Measurements from ENCODE around the gene OSBP2.

OSBP2 gene

DNA sequence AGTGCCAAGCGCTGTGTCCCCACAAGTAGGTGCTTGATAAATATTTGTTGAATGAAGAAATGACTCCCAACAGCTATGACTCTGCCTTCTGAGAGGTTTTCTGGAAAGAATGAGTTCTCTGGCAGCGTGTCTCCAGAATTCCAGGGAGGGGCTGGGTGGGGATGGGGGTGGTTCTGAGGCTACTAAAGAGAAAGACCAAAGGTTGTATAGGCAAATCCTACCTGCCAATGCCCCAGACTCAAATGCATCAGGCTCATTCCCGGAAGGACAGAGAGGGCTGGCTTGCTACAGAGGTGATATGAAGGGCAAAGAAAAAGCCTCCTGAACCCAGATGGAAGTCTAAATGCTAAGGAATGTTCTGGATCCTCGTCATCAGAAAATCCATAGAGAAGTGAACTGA is 28.9 kb upstream of the OSBP2 start:
- TF ChIP-seq, protein P1, sequence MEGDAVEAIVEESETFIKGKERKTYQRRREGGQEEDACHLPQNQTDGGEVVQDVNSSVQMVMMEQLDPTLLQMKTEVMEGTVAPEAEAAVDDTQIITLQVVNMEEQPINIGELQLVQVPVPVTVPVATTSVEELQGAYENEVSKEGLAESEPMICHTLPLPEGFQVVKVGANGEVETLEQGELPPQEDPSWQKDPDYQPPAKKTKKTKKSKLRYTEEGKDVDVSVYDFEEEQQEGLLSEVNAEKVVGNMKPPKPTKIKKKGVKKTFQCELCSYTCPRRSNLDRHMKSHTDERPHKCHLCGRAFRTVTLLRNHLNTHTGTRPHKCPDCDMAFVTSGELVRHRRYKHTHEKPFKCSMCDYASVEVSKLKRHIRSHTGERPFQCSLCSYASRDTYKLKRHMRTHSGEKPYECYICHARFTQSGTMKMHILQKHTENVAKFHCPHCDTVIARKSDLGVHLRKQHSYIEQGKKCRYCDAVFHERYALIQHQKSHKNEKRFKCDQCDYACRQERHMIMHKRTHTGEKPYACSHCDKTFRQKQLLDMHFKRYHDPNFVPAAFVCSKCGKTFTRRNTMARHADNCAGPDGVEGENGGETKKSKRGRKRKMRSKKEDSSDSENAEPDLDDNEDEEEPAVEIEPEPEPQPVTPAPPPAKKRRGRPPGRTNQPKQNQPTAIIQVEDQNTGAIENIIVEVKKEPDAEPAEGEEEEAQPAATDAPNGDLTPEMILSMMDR (IDR thresholded peaks at IDR 0.05; ENCODE audit: insufficient read depth, low read depth, low read length, missing control alignments): no peak
- no peak for DNase-seq (ENCODE audit: low read depth)
- H3K4me3 ChIP-seq (ENCODE audit: low read length): no peak overlapping the region

DNA sequence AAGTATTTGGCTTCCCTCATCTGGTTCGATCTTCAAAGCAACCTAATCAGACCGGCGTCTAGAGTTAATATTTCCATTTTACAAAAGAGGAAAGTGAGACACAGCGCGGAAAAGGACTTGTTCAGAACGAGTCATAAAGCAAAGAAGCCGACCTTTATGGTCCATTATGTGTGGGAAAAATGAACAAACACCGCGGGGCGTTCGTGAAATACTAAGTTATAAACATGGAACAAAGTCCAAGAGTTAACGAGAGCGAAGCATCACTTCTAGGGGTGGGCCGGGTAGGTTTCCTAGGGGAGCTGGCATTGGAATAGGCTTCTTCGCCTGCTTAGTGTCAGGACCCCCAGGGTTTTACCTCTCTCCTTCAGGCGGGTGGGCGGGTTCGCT is 27.6 kb upstream of the OSBP2 start:
- TF ChIP-seq, protein P1 (IDR thresholded peaks at IDR 0.05; ENCODE audit: insufficient read depth, low read depth, low read length, missing control alignments): no peak
- peak overlapping the region; percentile 82 for H3K4me3 ChIP-seq (ENCODE audit: low read length)
- DNase-seq (ENCODE audit: low read depth): no peak

DNA sequence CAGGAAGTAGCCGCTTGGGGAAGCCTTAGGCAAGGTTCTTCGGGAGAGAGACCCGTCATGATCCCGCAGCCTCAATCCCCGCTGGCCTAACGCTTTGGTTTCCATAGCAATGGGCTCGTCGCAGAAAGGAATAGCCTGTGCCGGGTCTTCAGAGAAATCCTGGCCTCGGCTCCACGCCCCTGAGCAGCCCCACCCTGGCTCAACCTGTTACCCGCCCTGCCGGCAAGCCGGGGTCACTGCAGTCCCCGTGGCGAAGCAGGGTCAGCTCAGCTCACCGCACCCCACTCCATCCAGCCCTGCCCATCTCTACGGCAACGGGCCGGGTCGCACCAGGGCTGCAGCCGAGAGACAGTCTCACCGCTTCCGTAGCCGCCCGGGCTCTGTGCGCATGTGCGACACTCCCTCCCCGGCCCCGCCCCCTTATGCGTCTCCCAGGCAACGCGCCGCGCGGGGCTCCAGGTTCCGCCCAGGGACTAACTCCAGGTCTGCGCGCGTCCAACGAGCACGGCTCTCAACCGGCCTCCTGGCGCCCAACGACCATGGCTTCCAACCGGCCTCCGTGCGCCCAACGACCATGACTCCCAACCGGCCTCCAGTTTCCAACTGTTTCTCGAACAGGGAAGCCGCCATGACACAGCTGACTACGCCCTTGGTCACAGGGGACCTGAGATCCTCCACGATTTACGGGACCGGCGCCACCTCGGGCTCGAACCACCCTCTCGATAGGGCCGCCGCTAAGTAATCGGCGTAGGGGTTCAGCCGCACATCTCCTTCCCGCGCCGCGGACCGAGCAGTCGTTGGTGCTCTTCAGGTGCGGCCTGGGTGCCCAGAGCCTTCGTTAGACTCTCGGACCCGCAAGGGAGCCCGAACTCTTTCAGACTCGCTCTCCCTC is 26.9 kb upstream of the OSBP2 start, which contains the start of gene DUSP18:
Gene DUSP18 (minus strand): TSS at position 382 of the 892 bp plus-strand sequence. CDS start 3,872 bp downstream, outside the sequence.
- TF ChIP-seq, protein P1 (IDR thresholded peaks at IDR 0.05; ENCODE audit: insufficient read depth, low read depth, low read length, missing control alignments): peak; percentile 22
- DNase-seq (ENCODE audit: low read depth): peak; percentile 90
- H3K4me3 ChIP-seq (ENCODE audit: low read length): peak within 1 kb of the TSS; percentile 82

DNA sequence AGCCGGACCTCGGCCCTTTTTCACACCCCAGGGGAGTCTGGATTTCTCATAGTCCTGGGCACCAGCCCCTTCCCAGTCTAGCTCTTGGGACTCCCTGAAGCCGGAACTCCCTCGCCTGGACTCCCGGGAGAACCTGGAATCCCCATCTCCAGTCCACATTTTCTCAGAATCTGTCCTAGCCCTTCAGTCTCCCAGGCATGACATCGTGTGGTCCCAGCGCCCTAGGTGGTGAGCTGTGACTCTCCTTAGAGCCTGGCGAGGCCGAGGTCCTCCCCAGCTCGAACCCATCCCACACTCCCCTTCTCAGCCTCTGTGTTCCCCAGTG is 26.3 kb upstream of the OSBP2 start:
- DNase-seq (ENCODE audit: low read depth): no peak
- peak overlapping the region; percentile 82 for H3K4me3 ChIP-seq (ENCODE audit: low read length)
- TF ChIP-seq, protein P1 (IDR thresholded peaks at IDR 0.05; ENCODE audit: insufficient read depth, low read depth, low read length, missing control alignments): no peak

DNA sequence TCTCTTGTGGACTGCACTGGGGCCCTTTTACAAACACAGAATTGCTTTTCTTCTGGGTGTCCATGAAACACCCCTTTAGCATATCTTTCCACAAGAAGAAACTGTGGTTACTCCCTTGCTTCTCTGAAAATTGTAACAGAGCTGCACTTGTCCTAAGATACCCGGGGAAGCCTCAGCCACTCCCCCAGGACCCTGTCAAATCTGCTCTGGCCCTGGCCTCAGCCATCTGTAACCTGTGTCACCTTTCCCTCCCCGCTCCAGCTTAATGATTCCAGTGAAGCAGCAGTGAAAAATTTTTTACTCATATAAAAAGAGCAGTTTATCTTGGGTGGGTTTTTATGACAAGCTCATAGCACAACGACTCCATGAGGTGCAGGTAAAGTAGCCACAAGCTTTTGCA is 23.6 kb upstream of the OSBP2 start:
- DNase-seq (ENCODE audit: low read depth): no peak
- TF ChIP-seq, protein P1 (IDR thresholded peaks at IDR 0.05; ENCODE audit: insufficient read depth, low read depth, low read length, missing control alignments): no peak
- H3K4me3 ChIP-seq (ENCODE audit: low read length): no peak overlapping the region

DNA sequence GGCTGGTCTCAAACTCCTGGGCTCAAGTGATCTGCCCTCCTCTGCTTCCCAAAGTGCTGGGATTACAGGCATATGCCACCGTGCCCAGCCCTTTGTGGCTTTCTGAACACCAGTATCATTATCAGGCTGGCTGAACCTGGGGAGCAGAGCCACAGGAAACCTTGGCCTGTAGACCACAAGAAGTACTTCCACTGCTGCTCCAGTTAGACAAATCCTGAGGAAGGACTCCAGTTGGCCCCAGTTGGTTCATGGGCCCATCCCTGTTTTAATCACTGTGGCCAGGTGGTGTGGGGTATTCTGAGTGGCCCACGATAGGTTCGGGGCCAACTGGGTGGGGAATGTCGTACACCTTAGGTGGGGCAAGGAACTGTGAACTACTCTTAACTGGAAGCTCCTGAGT is 21.5 kb upstream of the OSBP2 start:
- TF ChIP-seq, protein P1 (IDR thresholded peaks at IDR 0.05; ENCODE audit: insufficient read depth, low read depth, low read length, missing control alignments): no peak
- no peak overlapping the region for H3K4me3 ChIP-seq (ENCODE audit: low read length)
- no peak for DNase-seq (ENCODE audit: low read depth)

DNA sequence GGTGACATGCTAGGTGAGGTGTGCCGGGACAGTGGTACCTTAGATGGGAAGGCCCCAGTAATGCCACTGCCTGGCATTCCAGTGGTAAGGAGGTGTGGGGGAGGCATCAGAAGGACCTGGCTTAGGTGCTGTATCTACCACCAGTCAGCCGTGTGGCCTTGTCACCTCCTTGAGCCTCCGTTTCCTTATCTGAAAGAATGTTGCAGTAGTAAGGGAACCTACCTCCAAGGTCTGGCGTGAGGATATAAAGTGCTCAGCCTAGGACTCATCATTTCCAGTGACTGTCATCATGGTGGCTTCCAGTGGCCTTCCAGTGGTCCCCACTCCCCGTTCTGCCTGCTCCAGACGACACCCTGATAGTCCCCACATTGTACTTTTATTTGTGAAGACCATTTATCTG is 20.2 kb upstream of the OSBP2 start:
- no peak for DNase-seq (ENCODE audit: low read depth)
- H3K4me3 ChIP-seq (ENCODE audit: low read length): no peak overlapping the region
- TF ChIP-seq, protein P1 (IDR thresholded peaks at IDR 0.05; ENCODE audit: insufficient read depth, low read depth, low read length, missing control alignments): no peak
